ENCODE data around the gene ZNF550. TPM values are rescaled to one million over a fixed set of nuclear protein-coding genes. Genes with fewer than 3 reads are reported as not detected.
"Not testable (repeated sequence)": the region's sequence is repeated elsewhere in the genome, so short reads cannot be mapped to it uniquely, and the experiment has no call there.

ZNF550 gene
- total RNA-seq, 1 donor from 2014 or later: 7.5 TPM

- no peak for DNase-seq (ENCODE audit: low spot score)
Measured at GRCh38 chr19:57512845-57513244, 46.8 kb downstream of the ZNF550 start.

GRCh38 chr19:57511484-57511883, 48.2 kb downstream of the ZNF550 start:
- intact Hi-C loops (cut with micrococcal nuclease): no loop called here
- DNase-seq (ENCODE audit: low spot score): no peak
- Mint-ChIP-seq H3K27me3 (ENCODE audit: insufficient read depth) (no peaks in the 10 kb centered on the region), H3K9me3 (peaks cover 67% of the 10 kb centered on the region), H3K27ac (no peak overlapping the region), H3K36me3 (ENCODE audit: low read depth) (peaks cover 57% of the 10 kb centered on the region), H3K4me3 (no peak overlapping the region), H3K4me1 (ENCODE audit: low read depth) (no peaks in the 10 kb centered on the region)

More at GRCh38 chr19:57512845-57513244, 46.8 kb downstream of the ZNF550 start:
- H3K27ac Mint-ChIP-seq: no peak overlapping the region
- H3K27me3 Mint-ChIP-seq (ENCODE audit: insufficient read depth): no peaks in the 10 kb centered on the region
- no peaks in the 10 kb centered on the region for H3K4me1 Mint-ChIP-seq (ENCODE audit: low read depth)
- intact Hi-C loops (cut with micrococcal nuclease): no loop called here
- H3K36me3 Mint-ChIP-seq (ENCODE audit: low read depth): peaks cover 46% of the 10 kb centered on the region
- H3K4me3 Mint-ChIP-seq: no peak overlapping the region
- peaks cover 66% of the 10 kb centered on the region for H3K9me3 Mint-ChIP-seq

GRCh38 chr19:57506163-57506562, 53.5 kb downstream of the ZNF550 start:
- H3K27me3 Mint-ChIP-seq (ENCODE audit: insufficient read depth): no peaks in the 10 kb centered on the region
- H3K9me3 Mint-ChIP-seq: peaks cover 73% of the 10 kb centered on the region
- no peak overlapping the region for H3K4me3 Mint-ChIP-seq

GRCh38 chr19:57500400-57500799, 59.3 kb downstream of the ZNF550 start:
- Mint-ChIP-seq H3K27ac (peak overlapping the region; percentile 44), H3K4me1 (ENCODE audit: low read depth) (peaks cover 22% of the 10 kb centered on the region), H3K4me3 (peak overlapping the region; percentile 81), H3K9me3 (peaks cover 62% of the 10 kb centered on the region), H3K36me3 (ENCODE audit: low read depth) (peaks cover 46% of the 10 kb centered on the region)
- intact Hi-C loops (cut with micrococcal nuclease); H3K27me3 Mint-ChIP-seq (ENCODE audit: insufficient read depth); DNase-seq (ENCODE audit: low spot score): not testable (repeated sequence)

More at GRCh38 chr19:57506163-57506562, 53.5 kb downstream of the ZNF550 start:
- Mint-ChIP-seq H3K36me3 (ENCODE audit: low read depth) (peaks cover 69% of the 10 kb centered on the region), H3K27ac (no peak overlapping the region), H3K4me1 (ENCODE audit: low read depth) (peaks cover 7% of the 10 kb centered on the region)
- DNase-seq (ENCODE audit: low spot score): no peak
- intact Hi-C loops (cut with micrococcal nuclease): no loop called here

- Mint-ChIP-seq H3K36me3 (ENCODE audit: low read depth) (peaks cover 44% of the 10 kb centered on the region), H3K4me1 (ENCODE audit: low read depth) (peaks cover 22% of the 10 kb centered on the region), H3K4me3 (peak within 1 kb of the TSS; percentile 81), H3K9me3 (peaks cover 63% of the 10 kb centered on the region), H3K27ac (peak within 1 kb of the TSS; percentile 87)
- H3K27me3 Mint-ChIP-seq (ENCODE audit: insufficient read depth): not testable (repeated sequence)
- DNase-seq (ENCODE audit: low spot score): peak; percentile 93
- intact Hi-C loops (cut with micrococcal nuclease): loop anchor here (1.0 to 2.0 kb wide), 10 partner anchors 13 to 940 kb away; partner anchors contain the start of genes ZNF132, ZNF17, ZNF419 and ZNF460
Measured at GRCh38 chr19:57499680-57500395, 59.8 kb downstream of the ZNF550 start, which contains the start of gene ZNF773. ZNF773 (plus strand) TSS chr19:57499938; CDS start chr19:57500081, 143 bp downstream.

GRCh38 chr19:57499332-57499679, 60.4 kb downstream of the ZNF550 start:
- H3K27me3 Mint-ChIP-seq (ENCODE audit: insufficient read depth); DNase-seq (ENCODE audit: low spot score): not testable (repeated sequence)
- H3K4me1 Mint-ChIP-seq (ENCODE audit: low read depth): peaks cover 22% of the 10 kb centered on the region
- peak overlapping the region; percentile 87 for H3K27ac Mint-ChIP-seq
- peaks cover 68% of the 10 kb centered on the region for H3K9me3 Mint-ChIP-seq
- peak overlapping the region; percentile 81 for H3K4me3 Mint-ChIP-seq
- intact Hi-C loops (cut with micrococcal nuclease): loop anchor here (1.0 to 2.0 kb wide), 10 partner anchors 12 to 941 kb away; partner anchors contain the start of genes ZNF132, ZNF17, ZNF419 and ZNF460
- H3K36me3 Mint-ChIP-seq (ENCODE audit: low read depth): peaks cover 44% of the 10 kb centered on the region

- intact Hi-C loops (cut with micrococcal nuclease): loop anchor here (5.0 kb wide), 2 partner anchors 296 to 694 kb away; partner anchors contain the start of genes ZNF264 and ZNF274
- peak overlapping the region; percentile 59 for H3K27ac Mint-ChIP-seq
- DNase-seq (ENCODE audit: low spot score); H3K27me3 Mint-ChIP-seq (ENCODE audit: insufficient read depth): not testable (repeated sequence)
- peaks cover 32% of the 10 kb centered on the region for H3K36me3 Mint-ChIP-seq (ENCODE audit: low read depth)
- peaks cover 16% of the 10 kb centered on the region for H3K4me1 Mint-ChIP-seq (ENCODE audit: low read depth)
- H3K4me3 Mint-ChIP-seq: peak overlapping the region; percentile 76
- H3K9me3 Mint-ChIP-seq: peaks cover 52% of the 10 kb centered on the region
Measured at GRCh38 chr19:57488299-57488644, 71.4 kb downstream of the ZNF550 start.

GRCh38 chr19:57487477-57488298, 72.0 kb downstream of the ZNF550 start, which contains the start of gene ZNF419:
ZNF419 (plus strand) TSS chr19:57487750; CDS start chr19:57487951, 201 bp downstream.
- peaks cover 27% of the 10 kb centered on the region for H3K36me3 Mint-ChIP-seq (ENCODE audit: low read depth)
- not testable (repeated sequence) for H3K27me3 Mint-ChIP-seq (ENCODE audit: insufficient read depth)
- intact Hi-C loops (cut with micrococcal nuclease): loop anchor here (1.0 to 5.0 kb wide), 11 partner anchors 10 to 695 kb away; partner anchors contain the start of genes TRAPPC2B, ZNF17, ZNF211 and ZNF264
- peak; percentile 89 for DNase-seq (ENCODE audit: low spot score)
- peak within 1 kb of the TSS; percentile 76 for H3K4me3 Mint-ChIP-seq
- H3K27ac Mint-ChIP-seq: peak within 1 kb of the TSS; percentile 59
- peaks cover 48% of the 10 kb centered on the region for H3K9me3 Mint-ChIP-seq
- H3K4me1 Mint-ChIP-seq (ENCODE audit: low read depth): peaks cover 16% of the 10 kb centered on the region

Other genes starting within 250 kb of the ZNF550 start
- 5.1 and 5.4 TPM in 2 replicates for gene ZNF543, start 239.4 kb downstream of the ZNF550 start, total RNA-seq
- gene ZNF304, start 208.6 kb downstream of the ZNF550 start, total RNA-seq: 6.1 and 6.6 TPM in 2 replicates
- 3.8 and 4.7 TPM in 2 replicates for gene TRAPPC2B, start 196.3 kb downstream of the ZNF550 start, total RNA-seq
- gene ZNF547, start 196.3 kb downstream of the ZNF550 start, total RNA-seq: 0.69 and 0.93 TPM in 2 replicates
- 11.3 and 12.1 TPM in 2 replicates for gene ZNF548, start 170.0 kb downstream of the ZNF550 start, total RNA-seq
- 7.9 and 11.0 TPM in 2 replicates for gene ZNF17, start 148.7 kb downstream of the ZNF550 start, total RNA-seq
- gene ZNF749, start 124.5 kb downstream of the ZNF550 start, total RNA-seq: 21.5 and 22.0 TPM in 2 replicates
- gene VN1R1, start 102.7 kb downstream of the ZNF550 start, total RNA-seq: not detected in 2 replicates
- gene ZNF772, start 82.3 kb downstream of the ZNF550 start, total RNA-seq: 1.5 and 2.4 TPM in 2 replicates
- 3.7 and 5.1 TPM in 2 replicates for gene ZNF419, start 72.1 kb downstream of the ZNF550 start, total RNA-seq
- 5.0 and 5.8 TPM in 2 replicates for gene ZNF773, start 59.9 kb downstream of the ZNF550 start, total RNA-seq
- 3.6 and 4.2 TPM in 2 replicates for gene ZNF549, start 32.5 kb downstream of the ZNF550 start, total RNA-seq
- 3.2 and 3.7 TPM in 2 replicates for gene ZNF416, start 19.0 kb upstream of the ZNF550 start, total RNA-seq
- 3.9 and 4.0 TPM in 2 replicates for gene ZIK1, start 24.3 kb upstream of the ZNF550 start, total RNA-seq
- 5.4 and 7.3 TPM in 2 replicates for gene ZNF530, start 40.0 kb upstream of the ZNF550 start, total RNA-seq
- gene ZNF134, start 54.4 kb upstream of the ZNF550 start, total RNA-seq: 8.4 and 9.4 TPM in 2 replicates
- gene ZNF211, start 73.3 kb upstream of the ZNF550 start, total RNA-seq: 8.3 and 8.4 TPM in 2 replicates
- not detected in 2 replicates for gene ZSCAN4, start 109.1 kb upstream of the ZNF550 start, total RNA-seq
- 9.6 and 11.1 TPM in 2 replicates for gene ZNF551, start 122.1 kb upstream of the ZNF550 start, total RNA-seq
- gene ZNF154, start 149.3 kb upstream of the ZNF550 start, total RNA-seq: 4.6 and 4.7 TPM in 2 replicates
- 4.9 and 5.5 TPM in 2 replicates for gene ZNF671, start 167.8 kb upstream of the ZNF550 start, total RNA-seq
- 6.8 and 6.9 TPM in 2 replicates for gene ZNF776, start 187.0 kb upstream of the ZNF550 start, total RNA-seq
- gene ZNF586, start 209.8 kb upstream of the ZNF550 start, total RNA-seq: 13.6 and 13.8 TPM in 2 replicates

All from activated T-helper 1 cell treated with anti-CD3 and anti-CD28 coated beads, Interleukin-12 subunit alpha, Interleukin-12 subunit beta, Interleukin-2, Interleukin-4 antibody, amounts not matched to agents 30 ng/mL and 10 ng/mL and 1 ng/mL, durations not matched to agents 14 hours and 24 hours and 36 hours (primary cell).